GM12874 (cell line): ENCODE measurements around the gene ABCC2.

Experiments
- CTCF ChIP-seq: IDR thresholded peaks from 2 replicates; pipeline ENCODE4 v1.5.1; 2011; ENCODE audit warnings: low read depth, mild to moderate bottlenecking, control low read depth, low read length, moderate library complexity; ENCODE audit not compliant: insufficient read depth

ABCC2 gene

GRCh38 chr10:99809931-99810615 is 27.6 kb downstream of the ABCC2 start:
- TF ChIP-seq CTCF = no peak

GRCh38 chr10:99812177-99812576 is 29.7 kb downstream of the ABCC2 start:
- no peak for TF ChIP-seq CTCF

GRCh38 chr10:99814143-99814542 is 31.7 kb downstream of the ABCC2 start:
- no peak for TF ChIP-seq CTCF

DNA sequence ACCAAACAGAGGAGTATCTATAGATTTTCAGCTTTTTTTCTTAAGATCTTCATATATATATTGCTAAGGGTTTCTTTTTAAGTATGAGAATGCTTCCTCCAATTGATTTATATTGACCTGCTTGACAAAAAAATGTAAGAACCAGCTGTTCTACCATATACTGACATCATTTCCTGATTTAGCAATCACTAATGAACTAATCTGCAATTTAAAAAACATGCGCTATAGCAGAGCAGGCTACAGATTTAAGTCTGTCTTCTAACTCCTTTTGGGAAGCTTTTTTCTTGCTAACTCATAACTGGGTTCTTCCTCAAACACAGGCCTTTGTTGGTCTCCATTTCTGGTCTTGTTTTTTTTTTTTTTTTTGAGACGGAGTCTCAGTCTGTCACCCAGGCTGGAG is 33.2 kb downstream of the ABCC2 start:
- TF ChIP-seq CTCF = no peak

DNA sequence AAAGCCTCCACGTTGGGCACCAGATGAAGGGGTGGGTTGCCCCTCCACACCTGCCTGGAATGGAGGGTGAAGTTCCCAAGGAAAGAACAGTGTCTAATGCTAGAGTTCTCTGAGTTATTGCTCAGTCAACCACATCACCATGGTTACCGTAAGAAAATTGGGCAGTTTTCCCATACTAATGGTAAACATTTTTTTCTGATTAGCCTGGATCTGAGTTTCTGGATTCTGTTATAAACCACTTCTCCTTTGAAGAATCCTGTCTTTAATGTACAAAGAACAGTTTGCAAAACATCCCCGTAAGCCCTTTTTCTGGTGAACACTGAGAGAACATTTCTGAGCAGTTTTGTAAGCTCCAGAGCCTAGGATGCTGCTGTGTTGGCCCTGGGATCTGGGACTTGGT is 45.5 kb downstream of the ABCC2 start:
- TF ChIP-seq CTCF = no peak

DNA sequence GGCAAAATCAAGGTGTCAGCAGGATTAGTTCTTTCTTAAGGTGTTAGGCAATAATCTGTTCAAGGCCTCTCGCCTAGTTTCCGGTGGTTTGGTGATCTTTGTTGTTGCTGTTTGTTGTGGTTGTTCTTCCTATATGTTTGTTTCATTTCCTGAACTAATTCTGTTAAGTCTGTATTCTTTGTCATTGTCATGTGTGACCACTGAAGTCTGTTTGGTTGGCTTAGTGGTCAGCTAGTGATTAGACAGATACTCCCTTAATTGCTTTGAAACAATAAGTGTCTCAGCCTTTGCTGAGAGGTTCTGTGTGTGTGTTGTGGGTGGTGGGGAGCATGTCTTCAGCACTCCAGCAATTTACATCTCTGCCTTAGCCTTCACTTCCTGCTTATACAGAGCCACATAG is 46.0 kb downstream of the ABCC2 start:
- no peak for TF ChIP-seq CTCF

DNA sequence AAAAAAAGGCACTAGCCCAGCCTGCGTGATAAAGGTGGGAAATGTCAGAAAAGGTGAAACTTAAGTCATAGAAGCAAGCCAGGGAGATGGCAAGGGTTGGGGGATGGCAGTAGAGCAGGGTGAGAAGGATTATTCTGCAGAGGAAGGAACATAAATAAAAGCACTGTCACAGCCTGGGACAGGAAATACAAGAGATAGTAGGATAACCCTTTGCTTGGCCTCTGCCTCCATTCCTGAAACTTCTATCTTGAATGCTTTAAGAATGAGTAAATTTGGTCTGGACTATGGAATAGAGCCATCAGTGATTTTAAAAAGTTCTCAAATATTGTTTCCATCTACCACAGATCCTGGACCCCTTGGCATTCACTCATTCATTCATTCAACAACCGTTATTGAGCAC is 50.0 kb downstream of the ABCC2 start:
- no peak for TF ChIP-seq CTCF

GRCh38 chr10:99834410-99834809 is 52.0 kb downstream of the ABCC2 start:
- TF ChIP-seq CTCF = no peak
